EH (cell line): Measurements from ENCODE around the gene COL12A1.

ENCODE experiments used
- DNase-seq: peaks from one replicate; pipeline ENCODE4 v3.0.0-alpha.2; 2015; ENCODE audit warnings: low read depth

Gene COL12A1

DNA sequence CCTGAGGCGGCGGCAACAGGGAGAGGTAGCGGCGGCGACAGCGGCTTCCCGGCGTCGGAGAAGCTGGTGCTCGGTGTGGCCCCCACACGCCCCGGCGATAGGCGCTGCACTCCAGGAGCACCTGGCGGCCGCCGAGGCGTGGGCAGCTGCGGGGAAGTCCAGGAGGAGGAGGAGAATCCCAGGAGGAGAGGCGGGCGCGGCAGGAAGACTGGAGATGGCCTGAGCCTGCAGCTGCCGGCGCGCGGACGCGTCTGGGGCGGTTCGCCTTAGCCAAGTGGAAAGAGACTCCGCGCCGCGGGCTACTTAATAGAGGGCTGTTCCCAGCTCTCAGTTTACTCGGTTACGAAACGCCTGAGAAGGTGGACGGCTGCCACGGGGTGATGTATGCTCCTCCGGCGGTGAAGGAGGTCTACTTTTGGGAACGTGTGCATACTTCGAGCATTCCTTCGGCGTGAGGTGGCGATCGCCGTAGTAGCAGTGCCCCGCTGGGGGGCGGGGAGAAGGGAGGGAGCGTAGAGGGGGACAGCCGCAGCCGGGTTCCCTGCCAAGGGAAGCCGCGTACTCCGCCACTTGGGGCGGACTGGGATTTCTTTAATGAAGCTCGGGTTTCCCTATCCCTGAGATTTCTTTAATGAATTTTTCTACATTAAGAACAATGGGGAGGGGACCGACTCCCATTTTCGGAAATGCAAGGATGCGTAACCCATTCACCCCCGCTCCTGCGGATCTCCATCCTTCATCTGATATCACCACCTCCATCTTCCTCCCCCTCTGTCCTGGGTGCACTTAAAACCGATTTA, at the start of gene COL12A1:
COL12A1 (minus strand) TSS at position 278 of the 800 bp plus-strand sequence. CDS start 3,261 bp downstream, outside the sequence.
- DNase-seq, result peak; percentile 100

DNA sequence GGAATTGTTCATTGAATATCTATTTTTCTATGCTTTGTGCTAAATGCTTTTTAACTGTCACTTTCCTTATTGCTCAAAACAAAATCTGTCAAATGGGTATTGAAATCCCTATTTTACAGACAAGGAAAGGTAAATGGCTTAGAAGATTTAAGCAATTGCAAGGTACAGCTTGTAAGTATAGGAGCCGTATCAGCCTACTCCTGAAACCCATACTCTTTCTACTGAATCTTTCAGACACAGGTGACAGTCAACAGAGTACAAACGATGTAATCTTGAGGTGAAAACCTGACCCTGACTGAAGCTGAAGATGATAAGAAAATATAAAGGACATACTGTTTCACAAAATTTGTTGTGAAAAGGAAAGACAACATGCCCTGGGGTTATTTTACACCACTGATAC, 44.7 kb upstream of the COL12A1 start:
- no peak for DNase-seq

DNA sequence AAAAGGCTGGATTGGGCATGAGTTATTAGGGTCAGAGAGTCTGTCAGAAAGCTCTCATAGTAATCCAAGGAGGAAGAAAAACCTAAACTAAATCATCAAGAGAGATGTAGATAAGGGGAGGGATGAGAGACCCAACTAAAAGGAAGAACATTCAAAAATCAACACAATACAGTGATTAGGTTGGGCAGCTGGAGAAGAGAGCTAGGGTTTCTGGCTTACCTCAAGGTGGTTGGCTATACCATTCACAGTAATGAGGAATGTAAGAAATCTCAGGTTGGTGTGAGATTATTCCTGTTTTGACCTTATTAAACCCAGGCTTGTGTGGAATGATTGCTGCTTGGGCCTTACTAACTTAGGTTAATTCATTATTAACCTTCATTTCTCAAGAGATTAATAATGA, 44.0 kb upstream of the COL12A1 start:
- DNase-seq, result no peak

DNA sequence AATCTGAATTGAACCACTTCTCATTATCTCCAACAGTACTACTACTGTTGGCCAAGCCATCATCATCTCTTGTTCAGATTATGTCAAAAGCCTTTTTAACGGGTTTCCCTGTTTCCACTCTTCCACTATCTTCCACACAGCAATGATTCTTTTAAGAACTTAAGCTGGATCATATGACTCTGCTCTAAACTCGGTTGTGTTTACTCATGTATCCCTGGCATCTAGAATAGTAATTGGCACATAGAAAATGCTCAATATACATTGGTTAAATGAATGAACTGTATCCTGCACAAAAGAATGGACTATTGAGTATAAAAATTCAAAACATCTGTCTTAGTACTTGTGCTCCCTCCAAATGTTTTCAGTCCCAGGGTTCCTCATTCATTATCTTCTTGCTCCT, 40.5 kb upstream of the COL12A1 start:
- DNase-seq, result no peak

DNA sequence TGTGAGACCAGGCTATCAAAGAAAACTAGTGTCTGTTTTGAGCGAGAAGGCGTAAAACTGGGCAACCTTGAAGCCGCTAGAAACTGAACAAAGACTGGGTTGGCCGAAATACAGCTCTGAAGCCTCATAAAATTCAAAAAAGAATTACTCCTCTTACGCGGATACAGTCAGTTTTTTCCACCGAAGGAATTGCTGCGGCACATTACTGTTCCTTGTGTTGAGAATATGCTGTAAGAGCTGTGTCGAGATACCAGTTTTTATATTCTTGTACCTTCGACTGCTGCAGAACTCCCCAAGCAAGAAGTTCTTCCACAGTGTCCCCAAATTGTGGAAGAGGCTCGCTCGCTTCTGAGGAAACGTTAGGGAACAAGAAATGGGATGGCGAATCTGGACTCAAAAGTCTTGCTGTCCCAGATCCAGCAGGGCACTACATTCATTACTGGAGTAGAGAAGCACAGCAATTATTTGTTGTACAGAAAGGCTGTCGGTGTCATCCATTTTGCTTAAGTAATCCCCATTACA, 38.3 kb upstream of the COL12A1 start:
- no peak for DNase-seq

DNA sequence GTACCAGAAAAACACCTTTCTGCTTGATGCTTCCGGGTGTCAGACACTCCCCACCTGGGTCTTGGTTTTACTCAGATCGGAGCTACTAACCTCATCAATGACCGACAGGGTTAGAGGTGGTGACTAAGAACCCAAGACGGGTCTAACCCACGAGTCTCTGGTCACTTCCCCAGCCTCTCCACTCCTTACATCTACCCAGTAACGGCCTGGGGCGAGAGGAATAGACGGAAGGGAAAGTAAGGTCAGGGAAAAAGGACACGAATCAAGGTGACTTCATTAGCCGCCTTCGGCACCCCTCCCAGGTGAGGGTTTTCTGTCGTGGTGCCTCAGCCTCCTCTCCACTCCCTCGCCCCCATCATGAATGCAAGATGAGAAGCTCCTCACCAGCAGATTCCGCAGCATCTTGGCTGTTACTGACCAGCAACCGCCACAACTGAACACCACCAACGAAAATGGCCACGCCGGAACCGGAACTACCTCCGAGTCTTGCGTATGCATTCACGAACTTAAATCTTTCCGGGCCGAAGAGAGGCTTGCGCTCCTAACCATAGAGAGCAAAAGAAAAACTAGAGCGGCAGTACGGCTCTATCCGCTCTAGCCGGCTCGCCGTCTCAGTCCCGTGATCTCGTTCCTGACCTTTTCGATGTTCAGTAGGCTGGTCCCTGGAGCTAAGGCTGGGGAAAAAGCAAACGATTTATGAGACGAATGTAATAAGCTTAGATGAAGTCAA, 37.6 kb upstream of the COL12A1 start, which contains the start of gene COX7A2:
COX7A2 (minus strand) TSS at position 469 of the 730 bp plus-strand sequence; CDS start at position 402, 67 bp downstream.
- DNase-seq, result peak; percentile 97

DNA sequence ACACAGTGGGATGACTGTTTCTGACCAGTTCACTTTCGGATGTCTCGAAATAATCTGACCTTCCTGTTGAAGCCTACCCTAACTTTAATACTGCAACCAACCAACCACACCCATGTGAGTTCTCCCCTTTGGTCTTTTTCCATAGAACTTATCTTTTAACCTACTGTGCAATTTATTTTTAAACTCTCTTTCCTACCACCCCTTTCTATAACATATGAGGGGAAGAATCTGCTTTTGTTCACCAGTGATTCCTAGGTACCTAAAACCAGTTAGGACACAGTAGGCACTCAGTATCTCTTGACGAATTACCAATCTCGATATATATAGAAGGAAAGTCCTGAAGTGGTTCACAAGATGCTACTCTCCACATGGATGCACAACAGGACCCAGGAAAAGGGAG, 30.8 kb upstream of the COL12A1 start:
- DNase-seq, result no peak

DNA sequence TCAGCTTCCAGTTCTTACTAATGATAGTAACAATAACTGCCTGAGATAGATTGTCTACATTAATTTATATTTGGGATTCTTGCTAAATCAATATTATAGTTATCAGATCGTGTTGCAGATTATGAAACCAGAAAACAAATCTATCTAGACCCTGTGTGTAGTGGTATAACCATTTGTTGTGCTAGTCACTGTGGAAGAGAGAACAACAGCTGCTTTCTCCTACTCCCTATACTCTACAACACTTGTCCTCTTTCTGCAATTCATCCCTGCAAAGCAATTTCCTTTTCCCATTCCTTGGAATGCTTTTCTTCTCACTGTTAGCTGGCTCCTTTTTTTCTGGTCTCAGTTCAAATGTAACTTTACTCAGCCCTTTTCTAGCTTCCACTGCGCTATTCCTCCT, 29.4 kb upstream of the COL12A1 start:
- no peak for DNase-seq

DNA sequence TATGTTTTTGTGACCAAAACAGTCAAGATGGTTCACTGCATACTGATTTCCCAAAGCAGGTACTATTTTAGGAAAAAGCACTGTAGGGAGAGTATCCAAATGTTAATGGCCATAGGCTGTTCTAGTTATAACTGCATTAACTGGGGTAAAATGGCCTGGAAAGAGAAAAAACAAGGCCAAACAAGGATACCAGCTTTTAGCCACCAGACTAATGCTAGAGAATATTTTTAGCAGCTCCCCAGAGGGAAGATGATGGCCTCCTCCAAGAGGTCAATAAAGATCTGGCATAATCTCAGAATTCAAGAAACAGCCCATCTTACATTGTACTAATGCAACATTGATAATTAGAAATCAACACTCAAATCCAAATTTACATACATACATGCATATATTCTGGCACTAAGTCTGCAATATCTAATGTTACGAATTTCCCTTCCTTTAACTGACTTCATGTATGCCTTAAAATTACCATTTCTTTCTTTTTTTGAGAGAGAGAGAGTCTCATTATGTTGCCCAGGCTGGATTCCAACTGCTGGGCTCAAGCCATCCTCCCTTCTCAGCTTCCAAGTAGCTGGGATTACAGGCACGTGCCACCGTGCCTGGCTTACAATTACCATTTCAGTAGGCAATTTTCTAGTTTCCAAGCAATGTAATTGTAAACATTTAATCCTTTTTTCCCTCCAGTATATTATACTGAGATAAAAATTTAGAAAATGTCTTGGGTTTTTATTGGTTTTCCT, 28.4 kb upstream of the COL12A1 start:
- DNase-seq, result no peak

DNA sequence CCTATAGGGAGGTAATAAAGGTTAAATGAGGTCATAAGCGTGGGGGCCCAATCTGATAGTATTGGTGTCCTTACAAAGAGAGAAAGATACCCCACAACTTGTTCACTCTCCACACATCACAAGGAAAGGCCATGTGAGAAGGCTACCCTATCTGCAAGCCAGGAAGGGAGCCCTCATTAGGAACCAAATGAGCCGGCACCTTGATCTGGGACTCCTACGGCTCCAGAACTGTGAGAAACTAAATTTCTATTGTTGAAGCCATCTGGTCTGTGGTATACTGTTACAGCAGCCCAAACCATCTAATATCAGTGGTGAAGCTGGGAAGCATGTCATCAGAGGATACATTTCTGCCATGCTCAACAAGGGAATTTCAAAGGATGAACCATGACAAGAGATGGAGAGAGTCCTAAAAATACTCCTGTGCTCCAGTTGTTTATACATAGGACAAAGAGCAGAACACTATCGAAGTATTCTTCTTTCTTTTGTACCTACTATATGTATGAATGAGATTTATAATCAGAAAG, 27.3 kb upstream of the COL12A1 start:
- no peak for DNase-seq

DNA sequence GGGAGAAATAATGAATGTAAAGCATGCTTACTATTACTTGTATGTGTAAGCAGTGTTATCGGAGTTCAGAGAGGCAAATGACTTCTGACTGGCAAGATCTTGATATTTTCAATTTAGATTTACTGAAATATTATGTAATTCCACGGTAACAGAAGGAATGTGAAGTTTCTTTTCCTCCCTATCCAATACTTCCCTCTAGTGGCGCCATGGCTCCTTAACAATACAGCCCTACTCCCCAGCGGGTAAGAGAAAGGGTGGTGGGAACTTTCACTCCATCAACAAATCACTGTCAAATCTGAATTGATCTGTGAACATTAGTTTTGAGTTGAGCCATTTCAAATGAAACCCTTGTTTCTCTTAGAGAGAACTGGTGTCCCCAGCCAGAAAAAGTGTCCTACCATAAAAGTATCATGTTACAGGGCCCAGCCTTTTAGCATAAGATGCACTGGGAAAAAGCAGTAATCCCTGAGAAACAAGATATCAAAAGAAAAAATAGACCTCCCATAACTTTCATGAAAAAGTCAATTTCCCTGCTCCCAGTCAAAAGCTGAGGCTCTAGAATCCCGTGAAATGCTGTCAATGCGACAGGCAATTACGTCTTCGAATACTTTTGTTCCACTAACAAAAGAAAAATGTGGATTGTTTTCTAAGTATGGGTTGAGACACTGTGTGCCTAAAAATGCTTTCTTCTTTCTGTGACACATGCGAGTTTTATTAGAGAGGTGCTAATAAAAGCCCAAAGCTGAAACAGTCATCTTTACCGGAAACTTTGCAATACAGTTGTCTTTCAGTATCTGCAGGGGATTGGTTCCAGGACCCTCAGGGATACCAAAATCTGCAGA, 24.9 kb upstream of the COL12A1 start:
- DNase-seq, result peak; percentile 72

DNA sequence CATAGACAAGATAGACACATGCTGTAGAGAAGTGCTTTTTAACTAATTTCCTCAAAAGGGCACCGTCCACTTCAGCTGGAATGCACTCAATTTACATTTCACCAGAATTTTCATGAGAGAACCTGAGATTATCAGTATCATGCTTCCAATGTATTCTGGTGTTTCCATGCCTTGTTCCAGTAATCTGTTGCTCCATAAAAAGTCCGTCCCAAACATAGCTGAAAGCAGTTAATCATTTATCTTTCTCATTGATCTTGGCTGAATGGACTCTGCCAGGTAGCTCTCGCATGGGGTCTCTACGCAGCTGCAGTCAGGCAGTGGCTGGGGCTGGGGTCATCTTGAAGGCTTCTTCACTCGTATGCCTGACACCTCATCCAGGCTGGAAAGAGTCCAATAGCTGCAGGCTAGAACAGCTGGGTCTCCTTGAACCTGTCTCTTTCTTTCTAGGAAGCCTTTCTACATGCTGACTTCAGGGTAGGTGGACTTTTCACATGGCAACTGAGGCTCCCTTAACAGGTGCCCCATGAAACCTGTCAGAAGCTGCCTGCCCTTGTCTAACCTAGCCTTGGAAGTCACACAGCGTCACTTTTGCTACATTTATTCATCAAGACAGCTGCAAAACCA, 18.6 kb upstream of the COL12A1 start:
- DNase-seq, result no peak

DNA sequence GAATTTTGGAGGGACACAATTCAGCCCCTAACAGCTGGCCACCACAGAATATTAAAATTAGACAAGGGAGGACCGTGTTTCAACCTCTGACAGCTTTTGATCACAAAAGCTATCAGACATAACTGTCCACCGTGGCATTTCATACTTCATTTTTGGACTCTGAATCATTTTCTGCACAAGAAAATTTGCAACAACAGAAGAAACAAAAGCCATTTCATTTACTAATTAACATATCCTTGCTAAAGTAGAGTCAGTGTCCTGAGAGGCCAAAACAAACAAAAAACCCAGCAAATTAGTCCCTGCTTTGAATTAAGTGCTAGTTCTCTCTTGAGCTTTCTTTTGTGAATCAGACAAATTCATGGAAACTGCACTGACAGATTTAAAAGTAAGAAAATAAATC, 17.6 kb upstream of the COL12A1 start:
- peak; percentile 68 for DNase-seq

DNA sequence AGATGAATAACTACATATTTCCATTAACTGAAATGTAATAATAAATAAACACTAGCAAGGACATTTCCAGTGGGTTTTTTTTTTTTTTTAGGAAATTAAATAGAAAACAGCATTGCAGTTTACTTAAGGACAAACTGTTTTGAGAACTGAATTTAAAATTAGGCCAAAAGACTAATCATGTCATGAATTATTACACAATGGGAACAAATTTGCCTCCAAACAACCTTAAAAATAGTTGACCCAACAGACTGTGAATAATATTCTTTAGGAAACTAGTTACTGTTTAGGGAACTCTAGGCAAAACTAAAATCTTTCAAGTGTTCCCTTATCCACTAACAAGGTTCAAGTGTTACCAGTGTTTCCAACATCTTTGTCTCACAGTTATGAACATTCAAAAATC, 16.4 kb upstream of the COL12A1 start:
- DNase-seq, result no peak

DNA sequence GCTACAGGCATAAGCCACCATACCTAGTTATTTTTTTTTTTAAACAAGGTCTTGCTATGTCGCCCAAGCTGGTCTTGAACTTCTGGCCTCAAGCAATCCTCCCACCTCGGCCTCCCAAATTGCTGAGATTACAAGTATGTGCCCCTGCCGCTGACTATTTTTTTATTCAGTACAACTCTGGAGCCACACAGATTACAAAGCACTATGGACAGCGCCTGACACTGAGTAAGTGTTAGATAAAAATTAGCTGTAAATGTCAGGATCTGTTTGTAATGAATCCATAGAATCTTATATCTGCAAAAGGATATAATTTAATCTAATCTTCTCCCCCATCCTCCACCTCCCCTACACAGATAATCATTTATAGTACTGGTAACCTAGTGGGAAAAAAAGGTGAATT, 15.3 kb upstream of the COL12A1 start:
- no peak for DNase-seq

DNA sequence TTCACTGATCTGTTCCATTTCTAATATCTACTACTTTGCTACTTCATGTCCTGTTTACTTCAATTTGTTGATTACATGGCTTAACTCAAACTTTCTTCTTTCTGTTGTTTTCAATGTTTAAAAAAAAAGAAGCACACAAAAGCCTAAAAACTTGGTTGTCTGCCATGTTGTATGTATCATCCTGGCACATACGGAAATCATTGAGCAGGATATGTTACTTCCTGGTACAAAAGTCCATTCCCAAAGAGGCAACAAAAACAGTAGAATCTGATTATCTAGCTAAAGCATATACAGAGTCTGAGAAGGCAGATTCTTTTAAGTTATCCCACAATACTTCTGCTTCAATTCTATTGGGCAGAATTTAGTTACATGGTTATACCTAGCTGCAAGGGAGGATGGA, 14.5 kb upstream of the COL12A1 start:
- DNase-seq, result peak; percentile 41

DNA sequence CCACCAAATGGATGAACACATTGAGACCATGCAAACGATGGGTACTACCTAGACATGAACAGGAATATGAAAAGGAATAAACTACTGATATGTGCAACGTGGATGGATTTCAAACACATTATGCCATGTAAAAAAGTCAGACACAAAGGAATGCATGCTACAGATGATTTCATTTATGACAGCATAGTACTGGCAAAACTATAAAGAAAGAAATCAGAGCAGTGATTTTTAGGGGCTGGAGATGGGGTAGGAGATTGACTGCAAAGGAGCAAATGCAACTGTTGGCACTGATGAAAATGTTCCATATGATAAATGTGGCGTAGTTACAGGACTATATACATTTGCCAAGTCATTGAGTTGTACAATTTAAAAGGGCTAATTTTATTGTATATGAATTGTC, 13.4 kb upstream of the COL12A1 start:
- peak; percentile 13 for DNase-seq

DNA sequence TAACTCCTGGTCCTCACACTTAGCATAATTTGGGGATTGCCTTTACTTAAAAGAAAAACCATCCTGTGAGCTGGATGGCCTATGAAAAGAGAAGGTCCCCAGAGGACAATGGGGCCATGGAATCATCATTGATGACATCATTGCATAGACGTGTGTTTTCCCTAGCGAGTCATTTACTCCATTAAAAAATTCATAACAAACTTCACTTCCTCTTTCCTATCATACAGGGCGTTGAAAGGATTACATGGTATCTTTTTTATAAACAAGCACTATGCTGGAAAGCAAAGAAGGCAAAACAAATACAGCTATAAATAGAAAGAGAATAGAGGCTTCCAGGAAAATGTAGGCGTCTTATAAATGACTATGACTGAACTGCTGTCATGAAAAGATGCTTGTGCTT, 11.3 kb upstream of the COL12A1 start:
- DNase-seq, result peak; percentile 83

DNA sequence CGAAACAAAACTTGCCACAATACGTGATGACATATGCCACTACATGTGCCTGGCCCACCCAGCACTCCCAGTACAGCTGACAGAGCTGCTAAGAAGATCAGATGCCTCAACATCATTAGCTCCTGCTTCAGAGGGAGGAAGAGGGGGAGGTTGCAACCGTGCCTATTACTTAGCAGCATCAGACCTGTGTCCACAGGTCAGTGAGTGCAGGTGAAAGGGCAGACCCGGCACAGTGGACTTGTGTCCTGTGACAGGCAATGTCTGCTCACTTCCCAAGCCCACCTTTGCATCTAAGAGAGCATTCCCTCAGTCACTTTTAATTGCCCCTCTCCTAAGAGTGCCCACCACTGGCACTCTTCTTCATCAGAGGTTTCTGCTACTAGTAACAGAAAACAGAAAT, 9.4 kb upstream of the COL12A1 start:
- DNase-seq, result no peak

DNA sequence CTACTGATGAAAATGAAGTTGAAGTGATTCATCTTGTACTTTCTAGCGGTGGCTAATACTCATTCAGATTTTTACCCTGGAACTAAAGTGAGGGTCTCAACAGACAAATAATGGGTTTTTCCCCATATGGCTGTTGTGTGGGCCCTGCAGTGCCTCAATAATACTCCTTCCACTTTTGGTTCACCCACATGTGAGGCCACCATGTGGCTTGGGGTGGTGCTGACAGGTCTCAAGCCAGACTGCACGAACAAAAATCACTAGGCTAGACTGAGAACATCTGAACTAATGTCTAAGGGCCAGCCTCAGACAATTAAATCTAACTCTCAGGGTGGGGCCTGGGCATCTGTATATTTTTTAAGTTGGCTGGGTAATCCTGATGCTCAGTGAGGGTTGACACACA, 7.9 kb upstream of the COL12A1 start:
- DNase-seq, result no peak

DNA sequence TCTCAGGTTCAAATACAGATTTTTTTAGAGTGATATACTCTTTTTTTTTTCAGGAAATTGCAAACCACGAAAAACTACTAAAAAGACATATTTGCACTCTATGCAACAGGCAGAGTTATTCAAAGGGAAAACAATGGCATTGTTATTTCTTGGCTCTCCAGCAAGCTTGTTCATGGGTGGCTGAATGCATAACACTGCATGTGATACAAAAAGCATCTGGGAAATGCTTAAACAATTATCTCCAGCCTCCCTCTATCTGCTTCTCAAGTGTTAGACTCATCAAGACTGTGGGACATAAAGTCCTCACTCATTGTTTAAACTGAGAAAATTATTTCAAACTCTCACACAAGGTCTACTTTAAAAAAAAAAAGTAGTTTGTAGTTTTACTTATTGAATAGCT, 7.3 kb upstream of the COL12A1 start:
- peak; percentile 54 for DNase-seq
